Fibroblast of skin of right quadriceps (primary cell): ENCODE results near the gene CD55.
"Not testable (repeated sequence)": the region's sequence is repeated elsewhere in the genome, so short reads cannot be mapped to it uniquely, and the experiment has no call there.

Experiments
- DNase-seq: peaks from one replicate; pipeline ENCODE4 v3.0.0-alpha.2; 2013

CD55 gene

GRCh38 chr1:207306603-207307002, 14.9 kb upstream of the CD55 start:
- DNase-seq, result no peak

- DNase-seq, result no peak
Measured at GRCh38 chr1:207308451-207309190, 12.9 kb upstream of the CD55 start.

GRCh38 chr1:207309745-207310273, 11.7 kb upstream of the CD55 start:
- DNase-seq, result peak; percentile 77

- DNase-seq, result no peak
Measured at GRCh38 chr1:207311888-207312603, 9.4 kb upstream of the CD55 start.

GRCh38 chr1:207312604-207312920, 8.9 kb upstream of the CD55 start:
- DNase-seq, result peak; percentile 24

GRCh38 chr1:207313131-207313530, 8.3 kb upstream of the CD55 start:
- DNase-seq, result peak; percentile 55

GRCh38 chr1:207314816-207315215, 6.7 kb upstream of the CD55 start:
- peak; percentile 11 for DNase-seq

- DNase-seq, result no peak
Measured at GRCh38 chr1:207315435-207315834, 6.0 kb upstream of the CD55 start.

GRCh38 chr1:207316141-207316540, 5.3 kb upstream of the CD55 start:
- DNase-seq, result no peak

- peak; percentile 25 for DNase-seq
Measured at GRCh38 chr1:207316622-207317391, 4.7 kb upstream of the CD55 start.

- DNase-seq, result no peak
Measured at GRCh38 chr1:207317561-207317960, 3.9 kb upstream of the CD55 start.

- DNase-seq, result no peak
Measured at GRCh38 chr1:207318072-207318619, 3.3 kb upstream of the CD55 start.

DNA sequence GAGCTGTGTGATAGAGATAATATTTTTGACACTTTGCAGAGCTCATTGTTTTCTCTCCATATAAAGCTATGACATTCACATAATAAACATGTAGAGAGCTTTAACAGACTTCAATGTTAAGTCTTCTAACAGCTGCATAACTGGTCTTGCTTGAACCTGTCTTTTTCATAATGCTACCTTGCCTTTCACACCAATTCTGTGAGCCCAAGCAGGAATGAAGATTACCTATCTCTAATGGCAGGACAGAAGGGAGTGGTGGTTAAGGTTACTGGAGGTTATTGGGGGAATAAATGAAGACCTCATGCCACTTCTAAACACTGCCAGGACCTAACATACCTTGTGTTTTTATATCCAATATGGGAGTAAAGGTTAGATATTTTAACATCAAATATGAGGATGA, 2.3 kb upstream of the CD55 start:
- no peak for DNase-seq

GRCh38 chr1:207320105-207320504, 1.4 kb upstream of the CD55 start:
- DNase-seq, result not testable (repeated sequence)

DNA sequence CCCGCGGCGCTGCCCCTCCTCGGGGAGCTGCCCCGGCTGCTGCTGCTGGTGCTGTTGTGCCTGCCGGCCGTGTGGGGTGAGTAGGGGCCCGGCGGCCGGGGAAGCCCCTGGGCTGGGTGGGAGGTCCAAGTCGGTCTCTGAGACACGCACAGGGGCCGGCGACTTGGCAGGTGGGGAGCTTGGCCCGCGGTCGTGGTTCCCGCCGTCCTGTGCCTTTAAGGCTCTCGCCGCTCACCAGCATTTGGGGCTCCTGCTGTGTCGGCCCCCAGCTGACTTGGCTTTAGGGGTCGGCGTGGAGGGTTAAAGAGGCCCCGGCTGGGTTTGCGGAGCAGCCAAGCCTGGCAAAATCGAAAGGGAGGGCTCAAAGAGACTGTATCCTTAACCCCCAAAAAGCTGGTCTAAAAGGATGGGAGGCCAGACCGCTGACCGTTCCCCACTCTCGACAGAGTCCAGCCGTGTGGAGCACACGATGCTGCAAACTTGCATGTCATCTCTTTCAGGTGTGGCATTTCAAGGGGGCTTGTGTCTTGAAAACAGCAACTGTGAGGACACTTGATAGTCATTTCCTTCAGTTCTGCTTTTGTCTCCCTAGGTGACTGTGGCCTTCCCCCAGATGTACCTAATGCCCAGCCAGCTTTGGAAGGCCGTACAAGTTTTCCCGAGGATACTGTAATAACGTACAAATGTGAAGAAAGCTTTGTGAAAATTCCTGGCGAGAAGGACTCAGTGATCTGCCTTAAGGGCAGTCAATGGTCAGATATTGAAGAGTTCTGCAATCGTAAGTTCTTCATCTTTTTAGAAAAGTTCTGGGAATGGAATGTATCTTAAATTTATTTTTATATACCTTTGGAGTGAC, 540 bp downstream of the CD55 start:
- DNase-seq, result no peak

GRCh38 chr1:207323425-207324225, 2.1 kb downstream of the CD55 start:
- DNase-seq, result no peak

DNA sequence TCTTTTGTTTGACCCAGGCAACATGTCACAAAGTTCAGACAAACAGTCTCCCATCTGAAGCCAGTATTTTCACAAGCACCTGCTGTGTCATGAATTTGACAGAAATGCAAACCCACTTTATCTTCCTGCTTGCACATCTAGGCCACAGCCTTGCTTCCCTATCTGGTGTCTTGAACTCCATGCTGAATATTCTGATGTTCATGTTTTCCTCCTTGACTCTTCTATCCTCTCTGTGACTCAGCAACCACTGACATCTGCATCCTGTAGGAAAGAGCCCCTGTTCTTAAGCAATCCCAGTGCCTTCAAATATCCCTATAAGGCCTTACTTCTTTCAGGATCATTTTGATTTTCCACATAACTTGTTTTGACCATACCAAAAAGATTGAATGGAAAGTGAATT, 6.5 kb downstream of the CD55 start:
- DNase-seq, result peak; percentile 82

DNA sequence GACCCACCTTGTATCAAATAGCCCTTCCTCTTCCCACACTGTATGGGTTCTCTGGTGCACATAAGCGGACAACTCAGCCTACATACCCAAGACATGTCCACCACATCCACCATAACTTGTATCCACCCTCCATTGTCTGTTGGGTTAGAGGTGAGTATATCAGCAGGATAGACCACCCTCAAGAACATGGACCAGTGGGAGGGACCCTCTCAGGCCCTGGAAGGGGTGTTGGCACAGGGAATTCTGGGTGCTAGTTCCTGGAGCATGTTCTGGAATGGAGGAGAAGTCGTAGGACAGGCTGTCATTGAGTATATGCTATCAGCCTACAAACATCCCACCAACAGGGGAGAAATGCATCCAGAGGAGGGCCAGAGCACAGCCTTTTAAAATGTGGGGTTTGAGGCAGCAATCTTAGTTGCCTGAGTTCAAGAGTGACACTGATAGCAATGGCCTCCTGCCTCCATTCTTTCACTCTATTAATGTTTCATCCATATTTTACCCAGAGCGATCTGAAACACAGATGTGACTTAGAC, 7.5 kb downstream of the CD55 start:
- DNase-seq, result no peak

DNA sequence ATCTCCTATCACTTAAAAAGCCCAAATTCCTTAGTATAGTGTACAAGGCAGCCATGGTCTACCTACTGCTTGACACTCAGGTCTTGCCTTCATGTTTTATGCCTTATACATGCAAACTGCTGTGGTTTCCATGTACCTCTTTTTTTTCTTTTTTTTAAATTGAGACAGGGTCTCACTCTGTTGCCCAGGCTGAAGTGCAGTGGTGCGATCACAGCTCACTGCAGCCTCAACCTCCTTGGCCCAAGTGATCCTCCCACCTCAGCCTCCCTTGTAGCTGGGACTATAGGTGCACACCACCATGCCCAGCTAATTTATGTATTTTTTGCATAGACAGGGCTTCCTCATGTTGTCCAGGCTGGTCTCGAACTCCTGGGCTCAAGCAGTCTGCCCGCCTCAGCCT, 8.0 kb downstream of the CD55 start:
- no peak for DNase-seq

- no peak for DNase-seq
Measured at GRCh38 chr1:207330011-207330710, 8.7 kb downstream of the CD55 start.
